WTC11 (cell line): Measurements from ENCODE around the gene OR2A2.

Source experiments
- CTCF ChIP-seq: fragments of 200-600 bp; IDR thresholded peaks from 2 replicates; pipeline ENCODE4 v1.8.0; 2022; ENCODE audit warnings: antibody characterized with exemption
- SOX15 ChIP-seq: fragments of 250-450 bp; sonication (Bioruptor Pico); IDR thresholded peaks from 2 replicates; pipeline ENCODE4 v1.9.0; 2021; ENCODE audit warnings: mild to moderate bottlenecking
- SP1 ChIP-seq: sonication (generic); formaldehyde crosslinking; conservative IDR thresholded peaks from 2 replicates; pipeline ENCODE4 v1.8.1; 2022; ENCODE audit warnings: missing genetic modification reagents
- ZNF416 ChIP-seq: fragments of 250-450 bp; sonication (Bioruptor Pico); IDR thresholded peaks from 2 replicates; pipeline ENCODE4 v1.9.0; 2021; ENCODE audit warnings: mild to moderate bottlenecking, inconsistent platforms
- TF ChIP-seq, protein P1 (sequence below): sonication (generic); formaldehyde crosslinking; conservative IDR thresholded peaks from 2 replicates; pipeline ENCODE4 v1.8.1; 2022; ENCODE audit warnings: mild to moderate bottlenecking, missing genetic modification reagents

DNA sequence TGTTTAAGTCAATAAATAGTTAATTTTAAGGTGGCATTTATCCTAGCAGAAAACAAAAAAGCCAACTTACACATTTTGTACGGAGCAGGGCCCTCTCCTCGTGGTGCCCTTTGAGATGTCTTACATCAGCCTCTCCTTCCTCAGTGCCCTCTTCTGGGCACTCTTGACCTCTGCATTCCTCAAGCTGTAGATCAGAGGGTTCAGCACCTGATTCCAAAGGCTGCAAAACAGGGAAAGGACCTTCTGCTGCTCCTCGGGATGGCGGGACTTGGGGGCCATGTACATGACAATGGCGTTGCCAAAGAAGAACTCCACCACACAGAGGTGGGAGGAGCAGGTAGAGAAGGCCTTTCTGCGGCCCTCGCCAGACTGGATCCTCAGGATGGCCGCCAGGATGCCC lies 9.0 kb downstream of the OR2A2 start:
- TF ChIP-seq CTCF = no peak
- no peak for TF ChIP-seq ZNF416 (CRISPR knock-in tag)
- TF ChIP-seq SP1 = no peak
- TF ChIP-seq SOX15 = no peak
- TF ChIP-seq, protein P1, sequence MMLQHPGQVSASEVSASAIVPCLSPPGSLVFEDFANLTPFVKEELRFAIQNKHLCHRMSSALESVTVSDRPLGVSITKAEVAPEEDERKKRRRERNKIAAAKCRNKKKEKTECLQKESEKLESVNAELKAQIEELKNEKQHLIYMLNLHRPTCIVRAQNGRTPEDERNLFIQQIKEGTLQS (CRISPR knock-in tag) = no peak
